Spleen (tissue), 11 donors: ENCODE measurements around the gene RABL2B. TPM values are rescaled to one million over a fixed set of nuclear protein-coding genes. Genes with fewer than 3 reads are reported as not detected.
"Not testable (repeated sequence)": the region's sequence is repeated elsewhere in the genome, so short reads cannot be mapped to it uniquely, and the experiment has no call there.

ENCODE experiments used
- DNase-seq: peaks from one replicate; pipeline ENCODE4 v3.0.0-alpha.2; 2020
- H3K27ac ChIP-seq, 8 donors: fragments of 200-600 bp; sonication (generic) in 7 of 8; 1 replicate in 4 of 8; 2 replicates in 4 of 8; pipeline versions ENCODE4 v1.5.0 to v1.8.0; 2016 to 2021; ENCODE audit warnings: inconsistent platforms in 4 of 8, mild to moderate bottlenecking in 4 of 8, moderate library complexity in 1 of 8
- H3K27me3 ChIP-seq, 7 donors: fragments of 200-600 bp; sonication (generic) in 6 of 7; replicated peaks in 1 of 7; 1 replicate in 4 of 7; 2 replicates in 3 of 7; pipeline versions ENCODE4 v1.5.0 to v1.8.0; 2016 to 2021; ENCODE audit warnings: inconsistent platforms in 3 of 7, mild to moderate bottlenecking in 1 of 7
- H3K36me3 ChIP-seq, 6 donors: fragments of 200-600 bp; sonication (generic) in 5 of 6; 1 replicate in 4 of 6; 2 replicates in 2 of 6; pipeline versions ENCODE4 v1.5.0 to v1.8.0; 2016 to 2021; ENCODE audit warnings: inconsistent platforms in 2 of 6
- H3K4me1 ChIP-seq, 6 donors: fragments of 200-600 bp; sonication (generic) in 5 of 6; 1 replicate in 3 of 6; 2 replicates in 3 of 6; pipeline versions ENCODE4 v1.5.0 to v1.8.0; 2016 to 2021; ENCODE audit warnings: inconsistent platforms in 3 of 6
- H3K4me3 ChIP-seq, 8 donors: fragments of 200-600 bp; sonication (generic) in 7 of 8; 1 replicate in 4 of 8; 2 replicates in 4 of 8; pipeline versions ENCODE4 v1.5.0 to v1.8.0; 2016 to 2021; ENCODE audit warnings: inconsistent platforms in 4 of 8, mild to moderate bottlenecking in 4 of 8, moderate library complexity in 2 of 8
- H3K9me3 ChIP-seq, 8 donors: fragments of 200-600 bp; sonication (generic) in 7 of 8; 1 replicate in 4 of 8; 2 replicates in 4 of 8; pipeline versions ENCODE4 v1.5.0 to v1.8.0; 2016 to 2021; ENCODE audit warnings: inconsistent platforms in 4 of 8
- POLR2AphosphoS5 ChIP-seq, 3 donors: sonication (generic); formaldehyde crosslinking; IDR thresholded peaks; one replicate each; pipeline ENCODE4 v1.5.1; 2017; ENCODE audit warnings: antibody characterized with exemption in 3 of 3
- WGBS, 5 donors: extraction: QIAGEN DNeasy Blood & Tissue Kit in 3 of 5; methylation state at CpG; one replicate each; pipeline versions ENCODE4 v1.1.5 to v1.1.7; 2013 to 2018; 5-methylcytosine and 5-hydroxymethylcytosine counted together
- intact Hi-C: fragments of 100-400 bp; cut with DNase I; formaldehyde crosslinking; loops from one replicate; pipeline ENCODE4 v1.15.0; 2023; ENCODE audit warnings: low total_unique reads
- polyA plus RNA-seq, 3 donors: library from polyadenylated mRNA; stranded (reverse); fragments of 200-250 nt; gene quantifications; one replicate each; pipeline ENCODE4 v1.2.1, GENCODE V29; 2013
- total RNA-seq, 7 donors: library from RNA; depleted of rRNA in 3 of 7; stranded (reverse); fragments of >200 nt in 3 of 7; fragmentation: NEBNext Ultra II Directional in 4 of 7; extraction: Animal tissue kit (Norgen Biotek cat#: 25700) in 4 of 7; gene quantifications; one replicate each; pipeline versions ENCODE4 v1.1.0 to v1.2.1, GENCODE V29; 2016 to 2021
- TF ChIP-seq, protein P1 (sequence below), 11 experiments: fragments of 200-600 bp in 7 of 11; fragments of 450-650 bp in 4 of 11; sonication (generic) in 4 of 11; IDR thresholded peaks in 8 of 11; conservative IDR thresholded peaks in 3 of 11; 1 replicate in 7 of 11; 2 replicates in 4 of 11; pipeline versions ENCODE4 v1.4.0 to v1.8.0; 2016 to 2021; ENCODE audit warnings: antibody characterized with exemption in 11 of 11, inconsistent platforms in 4 of 11, mild to moderate bottlenecking in 1 of 11
- donor health status: healthy with polysubstance abuse.
- donor health status: DM: no; HTN: no; CAD: no; lungs with moderate emphysema.
- donor health status: DM: no; HTN: no; CAD: no.
- donor health status: Bipolar disorder and iron deficiency.
- donor health status: healthy.
- donor health status: DM: no; HTN: no; CAD: no.
- donor health status: DM: yes; HTN: yes; CAD: no.

Gene RABL2B
- total and polyA plus RNA-seq, 10 donors, result 14.5 to 46.9 (median 19.2) TPM

- H3K4me1 ChIP-seq, H3K9me3 ChIP-seq, H3K27ac ChIP-seq, intact Hi-C loops, H3K4me3 ChIP-seq, H3K27me3 ChIP-seq: not testable (repeated sequence)
- WGBS, 5 donors, result 23 to 47% (median 35%) methylated on average over 12 of the region's 12 CpGs
- TF ChIP-seq, protein P1, sequence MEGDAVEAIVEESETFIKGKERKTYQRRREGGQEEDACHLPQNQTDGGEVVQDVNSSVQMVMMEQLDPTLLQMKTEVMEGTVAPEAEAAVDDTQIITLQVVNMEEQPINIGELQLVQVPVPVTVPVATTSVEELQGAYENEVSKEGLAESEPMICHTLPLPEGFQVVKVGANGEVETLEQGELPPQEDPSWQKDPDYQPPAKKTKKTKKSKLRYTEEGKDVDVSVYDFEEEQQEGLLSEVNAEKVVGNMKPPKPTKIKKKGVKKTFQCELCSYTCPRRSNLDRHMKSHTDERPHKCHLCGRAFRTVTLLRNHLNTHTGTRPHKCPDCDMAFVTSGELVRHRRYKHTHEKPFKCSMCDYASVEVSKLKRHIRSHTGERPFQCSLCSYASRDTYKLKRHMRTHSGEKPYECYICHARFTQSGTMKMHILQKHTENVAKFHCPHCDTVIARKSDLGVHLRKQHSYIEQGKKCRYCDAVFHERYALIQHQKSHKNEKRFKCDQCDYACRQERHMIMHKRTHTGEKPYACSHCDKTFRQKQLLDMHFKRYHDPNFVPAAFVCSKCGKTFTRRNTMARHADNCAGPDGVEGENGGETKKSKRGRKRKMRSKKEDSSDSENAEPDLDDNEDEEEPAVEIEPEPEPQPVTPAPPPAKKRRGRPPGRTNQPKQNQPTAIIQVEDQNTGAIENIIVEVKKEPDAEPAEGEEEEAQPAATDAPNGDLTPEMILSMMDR (IDR thresholded peaks at IDR 0.05 in 8 of 11, conservative IDR thresholded peaks at IDR 0.05 in 3 of 11), result peak in 4 of 11 experiments; percentile 7 to 47 (median 26)
- DNase-seq, result peak; percentile 56
- peaks cover 0 to 30% (median 5%) of the 10 kb centered on the region in 6 donors for H3K36me3 ChIP-seq
These were observed 8.3 kb downstream of the RABL2B start for GRCh38 chr22:50775132-50775531.

DNA sequence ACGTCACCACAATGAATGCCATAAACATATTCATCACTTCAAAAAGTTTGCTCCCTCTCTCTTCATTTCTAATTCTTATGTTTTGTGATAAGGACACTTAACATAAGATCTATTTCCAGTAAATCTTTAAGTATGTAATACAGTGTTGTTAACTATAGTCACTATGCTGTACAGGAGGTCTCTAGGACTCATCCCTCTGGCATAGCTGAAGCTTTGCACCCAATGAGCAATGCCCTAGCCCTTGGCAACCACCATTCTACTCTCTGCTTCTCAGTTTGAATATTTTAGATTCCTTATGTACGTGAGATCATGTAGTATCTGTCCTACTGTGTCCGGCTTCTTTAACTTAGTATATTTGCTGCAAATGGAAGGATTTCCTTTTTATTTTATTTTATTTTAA is 19.1 kb downstream of the RABL2B start:
- H3K9me3 ChIP-seq, H3K27me3 ChIP-seq, H3K27ac ChIP-seq, H3K36me3 ChIP-seq, H3K4me3 ChIP-seq, intact Hi-C loops, H3K4me1 ChIP-seq, DNase-seq: not testable (repeated sequence)
- WGBS, 5 donors, result 72 to 94% (median 81%) methylated on average over 3 of the region's 3 CpGs

DNA sequence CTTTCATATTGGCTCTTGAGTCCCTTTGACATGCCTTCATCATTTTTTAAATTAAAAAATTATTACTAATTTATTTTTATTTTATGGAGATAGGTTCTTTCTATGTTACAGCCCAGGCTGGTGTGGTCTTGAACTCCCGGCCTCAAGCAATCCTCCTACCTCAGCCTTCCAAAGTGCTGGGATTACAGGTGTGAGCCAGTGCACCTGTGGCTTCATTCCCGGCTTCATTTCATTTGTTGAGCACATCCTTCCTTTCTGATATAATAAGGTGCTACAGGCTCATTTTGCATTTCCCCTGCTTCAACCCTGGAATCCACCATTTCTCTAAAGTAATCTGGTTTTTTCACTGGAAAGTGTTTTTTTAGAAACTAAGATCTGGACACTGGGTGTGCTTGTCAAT is 21.6 kb downstream of the RABL2B start:
- DNase-seq, H3K4me3 ChIP-seq, H3K27me3 ChIP-seq, H3K36me3 ChIP-seq, H3K9me3 ChIP-seq, intact Hi-C loops, H3K27ac ChIP-seq: not testable (repeated sequence)
- H3K4me1 ChIP-seq, result peaks cover 0 to 14% (median 9%) of the 10 kb centered on the region in 6 donors
- WGBS, 5 donors, result 78 to 93% (median 87%) methylated on average over 2 of the region's 2 CpGs

- H3K27ac ChIP-seq, DNase-seq, H3K36me3 ChIP-seq, intact Hi-C loops, H3K4me3 ChIP-seq, H3K9me3 ChIP-seq, H3K27me3 ChIP-seq: not testable (repeated sequence)
- WGBS, 5 donors, result 75 to 89% (median 85%) methylated on average over 9 to 10 of the region's 10 CpGs
- H3K4me1 ChIP-seq, result peaks cover 0 to 15% (median 10%) of the 10 kb centered on the region in 6 donors
These were observed 23.7 kb downstream of the RABL2B start for GRCh38 chr22:50759597-50760341.

DNA sequence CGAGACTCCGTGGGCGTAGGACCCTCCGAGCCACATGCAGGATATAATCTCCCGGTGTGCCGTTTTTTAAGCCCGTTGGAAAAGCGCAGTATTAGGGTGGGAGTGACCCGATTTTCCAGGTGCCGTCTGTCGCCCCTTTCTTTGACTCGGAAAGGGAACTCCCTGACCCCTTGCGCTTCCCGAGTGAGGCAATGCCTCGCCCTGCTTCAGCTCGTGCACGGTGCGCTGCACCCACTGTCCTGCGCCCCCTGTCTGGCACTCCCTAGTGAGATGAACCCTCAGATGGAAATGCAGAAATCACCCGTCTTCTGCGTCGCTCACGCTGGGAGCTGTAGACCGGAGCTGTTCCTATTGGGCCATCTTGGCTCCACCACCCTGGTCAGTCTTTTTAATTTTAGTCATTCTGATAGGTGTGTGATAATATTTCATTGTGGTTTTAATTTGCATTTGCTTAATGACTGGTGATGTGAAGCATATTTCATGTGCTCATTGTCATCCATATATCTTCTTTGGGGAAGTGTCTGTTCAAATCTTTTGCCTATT is 26.4 kb downstream of the RABL2B start:
- WGBS, 5 donors, result 1 to 18% (median 12%) methylated on average over 21 to 24 of the region's 24 CpGs
- H3K9me3 ChIP-seq, H3K27me3 ChIP-seq, intact Hi-C loops, H3K36me3 ChIP-seq: not testable (repeated sequence)
- peak; percentile 57 to 69 (median 64) for TF ChIP-seq POLR2AphosphoS5 (IDR thresholded peaks at IDR 0.05)
- TF ChIP-seq, protein P1 (IDR thresholded peaks at IDR 0.05 in 8 of 11, conservative IDR thresholded peaks at IDR 0.05 in 3 of 11), result peak in 10 of 11 experiments; percentile 28 to 63 (median 52)
- DNase-seq, result peak; percentile 86
- H3K27ac ChIP-seq, result peak overlapping the region in 6 of 8 donors; percentile 49 to 76 (median 65)
- H3K4me3 ChIP-seq, result peak overlapping the region; percentile 37 to 66 (median 50)
- H3K4me1 ChIP-seq, result peaks cover 0 to 15% (median 10%) of the 10 kb centered on the region in 6 donors

- Histone ChIP-seq H3K4me3 (peak overlapping the region in 3 of 8 donors; percentile 48 to 66 (median 50)), H3K27ac (peak overlapping the region in 2 of 8 donors; percentile 69 to 71), H3K4me1 (peaks cover 0 to 15% (median 10%) of the 10 kb centered on the region in 6 donors)
- H3K27me3 ChIP-seq, DNase-seq, H3K9me3 ChIP-seq, intact Hi-C loops, H3K36me3 ChIP-seq: not testable (repeated sequence)
- 22 to 44% (median 25%) methylated on average over 6 to 9 of the region's 9 CpGs; no CpG with 5 or more reads in 1 of the 5 donors for WGBS, 5 donors
These were observed 27.0 kb downstream of the RABL2B start for GRCh38 chr22:50756406-50756805.

- H3K27me3 ChIP-seq, H3K9me3 ChIP-seq, H3K36me3 ChIP-seq, DNase-seq, intact Hi-C loops: not testable (repeated sequence)
- peaks cover 0 to 15% (median 10%) of the 10 kb centered on the region in 6 donors for H3K4me1 ChIP-seq
- H3K27ac ChIP-seq, result peak overlapping the region in 2 of 8 donors; percentile 15 to 51
- 72 to 94% (median 84%) methylated on average over 20 of the region's 20 CpGs for WGBS, 5 donors
- H3K4me3 ChIP-seq, result peak overlapping the region in 1 of 8 donors; percentile 25
These were observed 28.2 kb downstream of the RABL2B start for GRCh38 chr22:50755251-50755650.

DNA sequence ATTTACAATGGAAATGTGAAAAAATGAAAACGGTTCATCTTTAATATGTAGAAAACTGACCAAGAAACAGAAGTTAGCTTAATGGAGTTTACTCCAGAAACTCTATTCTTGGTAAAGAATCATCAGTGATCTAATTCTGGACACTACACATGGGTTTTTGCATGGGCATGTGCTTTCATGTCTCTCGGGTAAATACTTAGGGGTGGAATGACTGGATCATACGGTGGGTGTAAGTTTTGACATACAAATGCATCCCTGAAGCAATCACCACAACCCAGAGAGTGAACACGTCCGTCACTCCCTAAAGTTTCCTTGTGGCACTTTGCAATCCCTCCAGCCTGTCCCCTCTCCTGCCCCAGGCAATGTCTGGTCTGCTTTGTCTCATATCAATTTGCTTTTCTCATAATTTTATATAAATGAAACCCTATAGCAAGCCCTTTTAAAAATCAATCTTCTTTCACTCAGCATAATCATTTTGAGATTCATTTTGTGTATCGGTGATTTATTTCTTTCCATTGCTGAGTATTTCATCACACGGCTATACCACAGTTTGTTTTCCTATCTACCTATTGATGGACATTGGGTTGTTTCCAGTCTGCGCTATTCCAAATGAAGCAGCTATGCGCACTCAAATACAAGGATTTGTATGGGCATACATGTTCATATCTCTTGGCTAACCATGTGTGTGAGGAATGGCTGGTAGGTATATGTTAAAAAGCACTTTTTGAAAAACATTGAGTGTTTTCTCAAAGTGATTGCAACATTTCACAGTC is 33.9 kb downstream of the RABL2B start:
- H3K9me3 ChIP-seq, H3K4me3 ChIP-seq, H3K36me3 ChIP-seq, H3K4me1 ChIP-seq, DNase-seq, intact Hi-C loops, H3K27me3 ChIP-seq, H3K27ac ChIP-seq: not testable (repeated sequence)
- 75 to 89% (median 79%) methylated on average over 9 of the region's 9 CpGs for WGBS, 5 donors
